ENCODE results near the gene MSI2.

MSI2 gene

GRCh38 chr17:57565176-57565575 is 308.9 kb downstream of the MSI2 start:
- no peak for DNase-seq

DNA sequence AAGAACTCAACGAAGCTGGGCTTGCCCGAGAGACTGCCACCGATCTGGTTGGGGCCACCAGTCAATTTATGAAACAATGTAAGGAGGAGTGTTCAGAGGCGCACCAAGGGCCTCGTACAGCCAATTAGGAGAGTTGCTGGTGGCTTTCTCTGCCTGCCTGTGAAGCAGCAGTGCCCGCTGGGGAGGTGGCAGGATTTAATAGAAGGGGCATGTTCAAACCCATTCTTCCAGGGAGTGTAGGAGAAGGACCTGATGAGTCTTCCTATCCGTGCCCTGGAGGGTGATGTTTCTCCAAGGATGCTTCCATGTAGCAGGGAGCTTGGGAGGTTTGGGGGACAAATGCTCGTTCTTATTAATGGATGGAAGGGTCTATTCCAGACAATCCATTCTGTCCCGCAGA is 310.4 kb downstream of the MSI2 start:
- DNase-seq, result no peak

More at GRCh38 chr17:57565176-57565575, 308.9 kb downstream of the MSI2 start:
- Mint-ChIP-seq H3K27ac (peak overlapping the region in 1 of 2 donors; percentile 49), H3K9me3 (no peaks in the 10 kb centered on the region), H3K4me1 (peaks cover 25% of the 10 kb centered on the region), H3K4me3 (no peak overlapping the region), H3K27me3 (no peaks in the 10 kb centered on the region)
- ATAC-seq, result no peak

GRCh38 chr17:57567251-57567650 is 310.9 kb downstream of the MSI2 start:
- H3K4me3 Mint-ChIP-seq, result no peak overlapping the region
- peaks cover 10% of the 10 kb centered on the region for H3K4me1 Mint-ChIP-seq
- H3K27me3 Mint-ChIP-seq, result no peaks in the 10 kb centered on the region
- ATAC-seq (no peak), DNase-seq (no peak)
- peak overlapping the region in 1 of 2 donors; percentile 12 for H3K27ac Mint-ChIP-seq
- H3K9me3 Mint-ChIP-seq, result no peaks in the 10 kb centered on the region

More for the DNA sequence above, 310.4 kb downstream of the MSI2 start:
- Mint-ChIP-seq H3K4me3 (no peak overlapping the region), H3K27ac (no peak overlapping the region), H3K9me3 (no peaks in the 10 kb centered on the region), H3K27me3 (no peaks in the 10 kb centered on the region), H3K4me1 (peaks cover 10% of the 10 kb centered on the region)
- no peak for ATAC-seq

- no peaks in the 10 kb centered on the region for H3K9me3 Mint-ChIP-seq
- no peak overlapping the region for H3K27ac Mint-ChIP-seq
- H3K4me1 Mint-ChIP-seq, result peaks cover 10% of the 10 kb centered on the region
- H3K4me3 Mint-ChIP-seq, result no peak overlapping the region
- DNase-seq, result no peak
- ATAC-seq, result no peak
- H3K27me3 Mint-ChIP-seq, result no peaks in the 10 kb centered on the region
Measured at GRCh38 chr17:57568340-57568739, 312.0 kb downstream of the MSI2 start.

GRCh38 chr17:57569021-57569420 is 312.7 kb downstream of the MSI2 start:
- no peak overlapping the region for H3K4me3 Mint-ChIP-seq
- DNase-seq (no peak), ATAC-seq (no peak)
- H3K4me1 Mint-ChIP-seq, result peaks cover 7% of the 10 kb centered on the region
- no peaks in the 10 kb centered on the region for H3K27me3 Mint-ChIP-seq
- H3K27ac Mint-ChIP-seq, result no peak overlapping the region
- H3K9me3 Mint-ChIP-seq, result no peaks in the 10 kb centered on the region

GRCh38 chr17:57569853-57570252 is 313.5 kb downstream of the MSI2 start:
- peak overlapping the region in 1 of 2 donors; percentile 79 for H3K27ac Mint-ChIP-seq
- no peaks in the 10 kb centered on the region for H3K9me3 Mint-ChIP-seq
- DNase-seq (no peak), ATAC-seq (no peak)
- no peak overlapping the region for H3K4me3 Mint-ChIP-seq
- H3K27me3 Mint-ChIP-seq, result no peaks in the 10 kb centered on the region
- H3K4me1 Mint-ChIP-seq, result peaks cover 5% of the 10 kb centered on the region

DNA sequence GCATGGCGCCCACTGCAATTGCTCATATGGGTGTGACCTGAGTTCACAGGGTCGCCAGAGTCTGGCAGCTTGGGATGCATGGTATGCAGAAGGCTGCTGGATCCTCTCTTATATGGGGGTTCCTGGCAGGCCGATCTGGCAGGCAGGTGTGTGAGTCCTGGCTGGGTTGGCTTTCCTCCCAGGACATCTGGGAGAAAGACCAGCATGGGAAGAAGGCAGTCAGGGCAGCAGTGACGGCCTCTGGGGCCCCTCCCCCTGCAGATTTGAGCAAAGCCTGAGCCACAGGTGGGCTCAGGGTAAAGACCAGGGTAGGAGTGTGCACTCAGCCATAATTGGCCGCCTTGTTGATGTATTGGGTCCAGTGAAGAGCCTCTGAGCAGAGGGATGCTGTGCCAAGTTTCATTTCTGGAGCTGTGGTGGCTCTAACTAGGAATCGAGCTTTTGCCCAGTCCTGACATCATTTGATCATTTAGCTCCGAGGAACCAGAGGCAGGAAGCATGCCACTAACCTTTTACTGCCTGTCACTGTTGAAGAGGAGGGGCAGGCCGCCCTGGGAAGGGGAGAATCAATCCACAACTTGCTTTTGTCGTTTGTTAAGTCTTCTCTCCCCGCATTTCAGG is 314.5 kb downstream of the MSI2 start:
- Mint-ChIP-seq H3K4me3 (no peak overlapping the region), H3K27ac (no peak overlapping the region), H3K27me3 (no peaks in the 10 kb centered on the region), H3K4me1 (peaks cover 5% of the 10 kb centered on the region), H3K9me3 (no peaks in the 10 kb centered on the region)
- DNase-seq (no peak), ATAC-seq (no peak)

DNA sequence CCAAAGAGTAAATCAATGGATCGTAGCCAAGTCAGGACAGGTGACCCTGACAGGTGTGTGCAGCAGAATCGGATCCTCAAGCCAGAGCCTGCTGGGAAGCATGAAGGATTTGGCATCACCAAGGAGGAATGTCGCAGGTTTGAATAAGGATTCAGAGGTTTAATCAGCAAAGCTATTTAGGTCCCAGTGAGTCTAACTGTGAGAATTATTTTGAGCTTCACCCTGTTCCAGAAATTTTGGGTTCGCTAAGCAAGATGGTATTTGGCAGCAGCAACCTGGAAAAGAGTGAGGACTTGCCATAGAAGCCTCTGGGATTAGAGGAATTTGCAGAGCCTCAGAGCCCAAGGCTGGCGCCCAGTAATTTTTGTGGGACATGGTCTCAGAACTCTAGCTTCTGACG is 315.7 kb downstream of the MSI2 start:
- Mint-ChIP-seq H3K4me3 (no peak overlapping the region), H3K27ac (no peak overlapping the region), H3K9me3 (no peaks in the 10 kb centered on the region), H3K4me1 (peaks cover 5% of the 10 kb centered on the region), H3K27me3 (no peaks in the 10 kb centered on the region)
- DNase-seq, result no peak
- no peak for ATAC-seq

DNA sequence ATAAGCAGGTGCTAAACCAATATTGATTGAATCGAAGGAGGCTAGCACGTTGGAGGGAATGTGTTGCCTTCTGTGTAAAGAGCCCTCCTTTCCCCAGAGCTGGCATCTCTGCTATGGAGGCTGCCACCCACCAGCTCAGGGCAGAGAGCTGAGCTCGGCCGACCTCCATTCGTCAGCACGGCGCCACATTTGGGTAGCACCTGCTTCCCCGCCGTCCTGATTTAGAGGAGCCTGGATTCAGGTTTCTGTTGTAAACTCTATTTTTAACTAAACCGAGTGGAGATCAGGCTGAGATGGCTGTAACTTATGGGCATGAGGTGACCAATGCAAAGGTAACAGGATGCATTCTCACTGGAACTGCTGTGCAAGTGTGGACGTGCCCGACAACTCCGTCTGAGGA is 316.3 kb downstream of the MSI2 start:
- DNase-seq (no peak), ATAC-seq (no peak)
- no peak overlapping the region for H3K27ac Mint-ChIP-seq
- peaks cover 5% of the 10 kb centered on the region for H3K4me1 Mint-ChIP-seq
- no peaks in the 10 kb centered on the region for H3K27me3 Mint-ChIP-seq
- H3K9me3 Mint-ChIP-seq, result no peaks in the 10 kb centered on the region
- H3K4me3 Mint-ChIP-seq, result no peak overlapping the region

- H3K27ac Mint-ChIP-seq, result no peak overlapping the region
- H3K4me3 Mint-ChIP-seq, result no peak overlapping the region
- peaks cover 15% of the 10 kb centered on the region for H3K4me1 Mint-ChIP-seq
- ATAC-seq, result no peak
- no peaks in the 10 kb centered on the region for H3K27me3 Mint-ChIP-seq
- H3K9me3 Mint-ChIP-seq, result no peaks in the 10 kb centered on the region
- DNase-seq, result no peak
Measured at GRCh38 chr17:57574040-57574513, 317.8 kb downstream of the MSI2 start.

DNA sequence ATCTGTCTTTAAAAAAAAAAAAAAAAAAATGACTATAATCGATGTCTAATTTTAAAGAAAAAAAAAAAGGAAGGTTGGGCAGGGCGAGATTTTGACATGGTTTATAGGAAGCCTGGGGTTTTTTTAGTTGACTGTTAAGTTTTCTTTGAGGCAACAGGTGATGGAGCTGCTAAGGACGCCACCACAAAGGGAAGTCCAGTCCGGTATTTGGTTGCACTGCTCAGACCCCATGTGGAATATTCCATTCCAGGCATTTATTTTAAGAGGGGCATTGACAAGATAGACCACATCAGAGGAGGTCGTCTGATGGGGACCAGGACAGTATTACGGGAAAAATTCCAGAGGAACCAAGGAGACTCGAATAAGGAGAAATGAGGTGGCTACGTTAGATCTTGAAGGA is 320.4 kb downstream of the MSI2 start:
- H3K9me3 Mint-ChIP-seq, result no peaks in the 10 kb centered on the region
- H3K4me3 Mint-ChIP-seq, result no peak overlapping the region
- no peak for DNase-seq
- ATAC-seq, result no peak
- peaks cover 10% of the 10 kb centered on the region for H3K4me1 Mint-ChIP-seq
- no peak overlapping the region for H3K27ac Mint-ChIP-seq
- H3K27me3 Mint-ChIP-seq, result no peaks in the 10 kb centered on the region

DNA sequence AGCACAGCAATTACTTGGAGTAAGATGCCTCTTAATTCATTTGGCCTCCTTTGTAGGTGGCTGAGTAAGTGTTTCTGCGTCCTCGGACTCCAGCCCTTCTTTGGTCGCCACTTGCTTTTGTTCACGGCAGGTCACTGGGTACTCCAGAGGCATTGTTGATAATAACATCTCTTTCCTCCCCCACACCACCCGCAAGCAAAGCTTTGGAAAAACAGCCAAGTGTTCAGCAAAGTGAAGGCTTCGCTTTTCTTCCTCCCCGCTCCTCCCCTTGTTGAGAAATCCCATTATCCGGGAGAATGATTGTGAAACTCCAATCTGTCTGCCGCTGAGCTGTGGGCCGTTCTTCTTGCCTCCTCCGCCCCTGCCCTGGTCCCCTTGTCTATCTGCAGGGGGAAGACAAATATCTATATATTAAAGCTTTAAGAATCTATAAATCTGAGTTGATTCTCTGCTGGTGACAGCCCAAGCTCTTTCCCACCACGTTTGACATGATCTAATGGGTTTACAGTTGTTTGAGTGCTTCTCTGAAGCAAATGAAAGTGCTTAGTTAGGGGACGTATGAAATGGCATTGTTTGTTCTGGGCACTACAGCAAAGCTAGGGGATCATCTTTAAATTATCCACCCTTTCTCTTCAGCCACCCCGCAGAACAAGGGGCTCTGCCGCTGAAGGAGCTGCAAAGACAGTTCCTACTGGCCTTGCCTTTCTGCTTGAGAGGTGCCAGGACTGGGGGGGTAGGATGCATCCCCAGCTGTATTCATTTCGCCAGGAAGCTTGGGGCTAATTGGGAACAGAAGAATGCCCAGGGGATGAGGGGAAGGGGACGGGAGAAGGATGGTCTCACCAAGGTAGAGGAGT is 321.7 kb downstream of the MSI2 start:
- peaks cover 10% of the 10 kb centered on the region for H3K4me1 Mint-ChIP-seq
- H3K27me3 Mint-ChIP-seq, result no peaks in the 10 kb centered on the region
- H3K9me3 Mint-ChIP-seq, result no peaks in the 10 kb centered on the region
- peak overlapping the region in 1 of 2 donors; percentile 89 for H3K27ac Mint-ChIP-seq
- ATAC-seq (no peak), DNase-seq (no peak)
- H3K4me3 Mint-ChIP-seq, result no peak overlapping the region

- no peak for ATAC-seq
- no peaks in the 10 kb centered on the region for H3K27me3 Mint-ChIP-seq
- DNase-seq, result no peak
- peak overlapping the region in 1 of 2 donors; percentile 89 for H3K27ac Mint-ChIP-seq
- H3K9me3 Mint-ChIP-seq, result no peaks in the 10 kb centered on the region
- H3K4me3 Mint-ChIP-seq, result no peak overlapping the region
- peaks cover 10% of the 10 kb centered on the region for H3K4me1 Mint-ChIP-seq
Measured at GRCh38 chr17:57578608-57579225, 322.4 kb downstream of the MSI2 start.

- H3K9me3 Mint-ChIP-seq, result no peaks in the 10 kb centered on the region
- ATAC-seq, result no peak
- no peaks in the 10 kb centered on the region for H3K27me3 Mint-ChIP-seq
- H3K4me3 Mint-ChIP-seq, result no peak overlapping the region
- no peak overlapping the region for H3K27ac Mint-ChIP-seq
- DNase-seq, result no peak
- H3K4me1 Mint-ChIP-seq, result peaks cover 10% of the 10 kb centered on the region
Measured at GRCh38 chr17:57579245-57579644, 322.9 kb downstream of the MSI2 start.

DNA sequence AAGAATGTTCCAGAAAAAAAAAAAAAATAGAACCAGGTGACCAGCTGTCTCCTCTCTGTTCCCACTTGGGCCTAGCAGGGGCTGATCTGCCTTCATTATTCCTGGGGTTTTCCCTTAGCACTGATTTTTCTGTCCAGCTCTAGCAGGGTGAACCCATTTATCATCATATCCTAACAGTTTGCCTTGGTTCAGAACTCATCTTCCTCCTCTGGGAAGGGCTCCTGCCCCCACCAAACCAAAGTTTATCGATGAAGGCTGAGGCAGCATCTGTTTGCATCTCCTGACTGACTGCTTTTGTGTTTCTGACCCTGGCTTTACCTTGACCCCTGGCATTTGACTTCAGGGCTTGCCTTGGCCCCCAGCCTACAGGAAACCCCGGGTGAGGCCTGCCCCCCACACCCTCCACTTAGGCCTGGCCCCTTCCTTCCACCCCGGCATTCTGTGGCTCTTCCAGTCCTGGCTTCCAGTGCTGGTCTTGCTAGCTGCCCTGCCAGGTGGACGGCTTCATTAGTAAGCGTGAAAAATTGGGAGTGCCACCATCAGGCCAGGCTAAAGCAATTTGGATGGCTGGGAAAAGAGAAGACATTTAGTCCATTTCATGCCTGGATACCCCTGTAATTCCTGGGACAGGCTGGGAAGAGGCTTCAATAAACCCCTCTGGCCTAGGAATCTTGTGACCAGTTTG is 323.9 kb downstream of the MSI2 start:
- H3K27me3 Mint-ChIP-seq, result no peaks in the 10 kb centered on the region
- H3K4me1 Mint-ChIP-seq, result peaks cover 14% of the 10 kb centered on the region
- no peak overlapping the region for H3K27ac Mint-ChIP-seq
- ATAC-seq (no peak), DNase-seq (no peak)
- no peaks in the 10 kb centered on the region for H3K9me3 Mint-ChIP-seq
- H3K4me3 Mint-ChIP-seq, result no peak overlapping the region
